Smooth muscle cell (in vitro differentiated cells): ENCODE measurements around the gene CALR3. TPM values are rescaled to one million over a fixed set of nuclear protein-coding genes. Genes with fewer than 3 reads are reported as not detected.
"Not testable (repeated sequence)": the region's sequence is repeated elsewhere in the genome, so short reads cannot be mapped to it uniquely, and the experiment has no call there.

Experiments
- DNase-seq: peaks from one replicate; lab custom pipeline; 2025; ENCODE audit not compliant: unreplicated experiment; lab: John Stamatoyannopoulos, UW
- H2AFZ ChIP-seq: fragments of 200-600 bp; sonication (generic); 2 replicates; pipeline ENCODE4 v1.6.0; 2016; ENCODE audit warnings: antibody characterized with exemption, low read depth, mild to moderate bottlenecking
- H3F3A ChIP-seq: fragments of 200-600 bp; sonication (generic); 2 replicates; pipeline ENCODE4 v1.6.0; 2017; ENCODE audit warnings: antibody characterized with exemption, low read depth
- H3K27ac ChIP-seq: fragments of 200-600 bp; sonication (generic); 2 replicates; pipeline ENCODE4 v1.5.1; 2016; ENCODE audit warnings: low read depth, mild to moderate bottlenecking
- H3K27me3 ChIP-seq: fragments of 200-600 bp; sonication (generic); 2 replicates; pipeline ENCODE4 v1.6.1; 2016; ENCODE audit warnings: low read depth, mild to moderate bottlenecking
- H3K36me3 ChIP-seq: fragments of 200-600 bp; sonication (generic); 2 replicates; pipeline ENCODE4 v1.5.1; 2016; ENCODE audit warnings: low read depth
- H3K4me1 ChIP-seq: fragments of 200-600 bp; sonication (generic); 2 replicates; pipeline ENCODE4 v1.5.1; 2016; ENCODE audit warnings: low read depth
- H3K4me2 ChIP-seq: fragments of 200-600 bp; sonication (generic); 2 replicates; pipeline ENCODE4 v1.6.0; 2016; ENCODE audit warnings: mild to moderate bottlenecking
- H3K4me3 ChIP-seq: fragments of 200-600 bp; sonication (generic); 2 replicates; pipeline ENCODE4 v1.5.1; 2016; ENCODE audit warnings: mild to moderate bottlenecking
- H3K79me2 ChIP-seq: fragments of 200-600 bp; sonication (generic); 2 replicates; pipeline ENCODE4 v1.6.0; 2016; ENCODE audit warnings: low read depth, mild to moderate bottlenecking
- H3K9ac ChIP-seq: fragments of 200-600 bp; sonication (generic); 2 replicates; pipeline ENCODE4 v1.6.0; 2016; ENCODE audit warnings: low read depth
- H3K9me3 ChIP-seq: fragments of 200-600 bp; sonication (generic); replicated peaks from 2 replicates; pipeline ENCODE4 v1.5.1; 2016; ENCODE audit warnings: low read depth
- H4K20me1 ChIP-seq: fragments of 200-600 bp; sonication (generic); 2 replicates; pipeline ENCODE4 v1.6.0; 2016; ENCODE audit warnings: low read depth
- CTCF ChIP-seq: fragments of 200-600 bp; sonication (generic); IDR thresholded peaks from 2 replicates; pipeline ENCODE4 v1.5.1; 2017; ENCODE audit warnings: borderline replicate concordance, mild to moderate bottlenecking, antibody characterized with exemption; ENCODE audit not compliant: insufficient read depth, poor library complexity, severe bottlenecking
- WGBS: methylation state at CpG from one replicate; pipeline ENCODE4 v1.1.7; 2016; ENCODE audit warnings: low lambda C conversion rate; 5-methylcytosine and 5-hydroxymethylcytosine counted together
- polyA plus RNA-seq: library from polyadenylated mRNA; unstranded; fragments of >200 nt; fragmentation: Nextera tagmentation; extraction: Ambion mirVana; gene quantifications from 2 replicates; pipeline ENCODE4 v1.2.1, GENCODE V29; 2016
- total RNA-seq: library from RNA; depleted of rRNA; stranded (reverse); fragments of >200 nt; gene quantifications from 2 replicates; pipeline ENCODE4 v1.2.3, GENCODE V29; 2014

CALR3 gene
- total and polyA plus RNA-seq, 2 experiments from 2014 or later = not detected

GRCh38 chr19:16516923-16517610 lies 21.1 kb upstream of the CALR3 start:
- Histone ChIP-seq H3K9me3 (no peaks in the 10 kb centered on the region), H3K4me2 (no peak overlapping the region), H3F3A (no peaks in the 10 kb centered on the region), H4K20me1 (peaks cover 4% of the 10 kb centered on the region), H3K9ac (no peak overlapping the region), H3K27ac (no peak overlapping the region), H3K4me3 (no peak overlapping the region), H3K4me1 (no peaks in the 10 kb centered on the region), H3K27me3 (no peaks in the 10 kb centered on the region), H3K79me2 (no peaks in the 10 kb centered on the region), H2AFZ (no peak overlapping the region), H3K36me3 (no peaks in the 10 kb centered on the region)
- whole genome bisulfite sequencing = 96% methylated on average over 14 of the region's 14 CpGs
- no peak for DNase-seq
- no peak for TF ChIP-seq CTCF

- no peak overlapping the region for H3K27ac ChIP-seq
- H3F3A ChIP-seq = no peaks in the 10 kb centered on the region
- H3K27me3 ChIP-seq = no peaks in the 10 kb centered on the region
- no peak overlapping the region for H3K9ac ChIP-seq
- no peak overlapping the region for H3K4me2 ChIP-seq
- DNase-seq = no peak
- WGBS = 97% methylated on average over 15 of the region's 15 CpGs
- H4K20me1 ChIP-seq = peaks cover 4% of the 10 kb centered on the region
- H3K36me3 ChIP-seq = no peaks in the 10 kb centered on the region
- no peak overlapping the region for H3K4me3 ChIP-seq
- TF ChIP-seq CTCF = no peak
- H3K9me3 ChIP-seq = no peaks in the 10 kb centered on the region
- H3K4me1 ChIP-seq = no peaks in the 10 kb centered on the region
- no peak overlapping the region for H2AFZ ChIP-seq
- no peaks in the 10 kb centered on the region for H3K79me2 ChIP-seq
Measured at GRCh38 chr19:16516381-16516780, 20.4 kb upstream of the CALR3 start.

- Histone ChIP-seq H2AFZ (no peak overlapping the region), H3K36me3 (no peaks in the 10 kb centered on the region), H3K27ac (no peak overlapping the region), H3K27me3 (no peaks in the 10 kb centered on the region), H3K4me3 (no peak overlapping the region), H3K4me2 (no peak overlapping the region), H3K4me1 (no peaks in the 10 kb centered on the region), H3F3A (no peaks in the 10 kb centered on the region), H3K79me2 (no peaks in the 10 kb centered on the region), H3K9ac (no peak overlapping the region), H4K20me1 (no peaks in the 10 kb centered on the region), H3K9me3 (no peaks in the 10 kb centered on the region)
- no peak for DNase-seq
- TF ChIP-seq CTCF = no peak
- WGBS = 95% methylated on average over 24 of the region's 24 CpGs
Measured at GRCh38 chr19:16514383-16515019, 18.5 kb upstream of the CALR3 start.

- H3K4me3 ChIP-seq, H3K9me3 ChIP-seq, H3F3A ChIP-seq, H3K36me3 ChIP-seq, H3K4me1 ChIP-seq, DNase-seq, H2AFZ ChIP-seq, H3K4me2 ChIP-seq, H3K27me3 ChIP-seq, H3K27ac ChIP-seq, H3K79me2 ChIP-seq, H4K20me1 ChIP-seq, H3K9ac ChIP-seq: not testable (repeated sequence)
- 97% methylated on average over 10 of the region's 10 CpGs for WGBS
Measured at GRCh38 chr19:16512611-16513010, 16.6 kb upstream of the CALR3 start.
